Measurements from ENCODE around the gene FIGLA.
"Not testable (repeated sequence)": the region's sequence is repeated elsewhere in the genome, so short reads cannot be mapped to it uniquely, and the experiment has no call there.

The FIGLA gene

DNA sequence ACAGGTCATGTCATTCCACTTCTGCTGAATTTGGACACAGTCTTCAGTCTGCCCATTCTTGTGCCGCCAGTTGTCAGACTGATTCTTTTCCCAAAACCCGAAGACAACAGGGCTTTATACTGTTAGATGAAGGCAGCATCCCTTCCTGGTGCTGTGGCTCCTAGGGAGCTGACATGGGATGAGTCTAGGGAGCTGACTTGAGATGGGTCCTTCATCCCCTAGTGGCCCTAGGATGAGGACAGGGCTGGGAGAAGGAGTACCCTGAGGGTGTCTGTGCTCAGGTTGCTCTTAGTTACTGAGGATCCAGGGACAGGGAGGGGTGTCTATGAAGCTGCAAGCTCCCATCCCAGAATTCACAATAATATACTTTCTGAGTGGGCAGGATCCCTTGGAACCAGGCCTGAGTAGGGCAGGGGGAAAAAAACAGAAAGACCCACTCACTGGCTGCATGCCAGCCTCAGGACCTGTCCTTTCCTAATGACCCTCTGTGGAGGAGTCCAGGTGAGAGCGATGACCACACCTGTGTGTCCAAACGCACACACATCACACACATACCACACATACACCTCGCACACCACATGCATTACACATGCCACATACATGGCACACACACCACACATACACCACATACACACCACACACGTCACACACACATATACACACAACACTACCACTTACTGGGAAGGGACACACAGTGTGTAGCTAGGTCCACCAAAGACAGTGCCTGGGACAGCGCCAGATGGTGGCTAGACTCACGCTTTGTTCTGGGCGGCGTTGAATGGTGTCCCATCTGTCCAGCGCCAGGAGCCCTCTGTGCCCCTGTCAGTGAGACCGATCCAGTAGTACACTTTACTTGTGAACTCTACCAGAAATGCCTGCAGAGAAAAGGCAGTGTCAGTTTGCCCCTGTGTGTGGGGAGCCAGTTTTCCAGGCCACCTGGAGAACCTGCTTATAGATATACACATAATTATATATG is 18.8 kb upstream of the FIGLA start:
- no peak for DNase-seq (ENCODE audit: low read depth)

DNA sequence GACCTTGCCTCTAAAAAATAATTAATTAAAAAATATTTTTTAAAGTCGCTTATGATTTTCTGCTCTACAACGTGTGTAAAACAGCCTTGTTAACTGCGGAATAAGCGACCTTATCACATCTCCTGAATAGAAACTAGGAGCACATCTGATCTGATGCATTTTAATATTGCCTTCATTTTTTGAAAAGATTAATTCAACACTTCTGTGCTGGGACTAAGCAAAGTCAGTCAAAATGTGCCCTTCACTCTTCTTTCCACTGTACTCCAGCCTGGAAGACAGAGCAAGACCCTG is 17.3 kb upstream of the FIGLA start:
- DNase-seq (ENCODE audit: low read depth), result no peak

DNA sequence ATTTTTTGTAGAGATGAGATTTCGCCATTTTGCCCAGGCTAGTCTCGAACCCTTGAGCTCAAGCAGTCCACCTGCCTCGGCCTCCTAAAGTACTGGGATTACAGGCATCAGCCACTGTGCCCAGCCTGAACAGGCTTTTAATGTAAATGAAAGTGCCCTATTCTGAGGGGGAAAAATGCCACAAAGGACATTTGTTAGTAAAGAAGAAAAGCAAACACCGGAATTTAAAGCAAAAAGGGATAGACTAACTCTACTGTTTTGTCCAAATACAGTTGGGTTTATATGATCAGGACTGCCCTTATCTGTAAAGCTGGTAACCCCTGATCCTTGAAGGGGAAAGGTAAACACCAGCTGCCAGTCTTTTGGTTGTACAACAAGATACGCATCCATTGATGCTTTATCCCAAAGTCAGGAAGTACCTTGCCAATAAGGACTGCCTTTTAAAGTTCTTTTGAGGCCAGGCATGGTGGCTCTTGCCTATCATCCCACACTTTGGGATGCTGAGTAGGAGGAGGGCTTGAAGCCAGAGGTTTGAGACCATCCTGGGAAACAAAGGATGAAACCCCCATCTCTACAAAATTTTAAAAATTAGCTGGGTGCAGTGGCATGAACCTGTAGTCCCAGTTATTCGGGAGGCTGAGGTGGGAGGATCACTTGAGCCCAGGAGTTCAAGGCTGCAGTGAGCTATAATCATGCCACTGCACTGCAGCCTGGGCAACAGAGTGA is 16.8 kb upstream of the FIGLA start:
- DNase-seq (ENCODE audit: low read depth), result no peak

DNA sequence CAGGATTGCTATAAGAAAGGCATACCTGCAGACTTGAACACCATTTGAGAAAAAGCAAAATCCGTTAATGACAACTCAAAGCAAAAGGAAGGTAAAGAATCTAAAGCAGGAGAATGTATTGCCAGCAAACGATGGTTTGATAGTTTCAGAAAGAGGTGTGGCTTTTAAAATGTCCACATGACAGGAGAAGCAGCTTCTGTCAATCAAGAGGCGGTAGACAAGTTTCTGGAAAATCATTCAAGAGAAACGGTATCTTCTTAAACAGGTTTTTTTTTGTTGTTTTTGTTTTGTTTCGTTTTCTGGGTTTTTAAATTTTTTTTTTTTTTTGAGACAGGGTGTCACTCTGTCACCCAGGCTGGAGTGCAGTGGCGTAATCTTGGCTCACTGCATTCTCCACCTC is 16.2 kb upstream of the FIGLA start:
- no peak for DNase-seq (ENCODE audit: low read depth)

DNA sequence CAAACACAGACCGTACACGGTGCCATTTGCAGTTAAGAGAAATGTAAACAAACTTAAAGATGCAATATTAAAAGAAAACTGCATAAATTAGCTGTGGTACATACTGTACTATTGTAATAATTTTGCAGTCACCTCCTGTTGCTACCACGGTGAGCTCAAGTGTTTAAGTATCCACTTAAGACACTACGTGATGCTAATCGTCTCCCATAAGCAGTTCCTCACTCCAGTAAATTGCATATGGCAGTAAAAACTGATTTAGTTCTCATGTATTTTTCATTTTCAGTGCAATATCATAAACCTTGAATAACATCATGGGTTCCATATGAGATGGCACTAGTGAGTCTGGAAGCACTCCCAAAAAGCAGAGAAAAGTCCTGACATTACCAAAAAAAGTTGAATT is 15.6 kb upstream of the FIGLA start:
- no peak for DNase-seq (ENCODE audit: low read depth)

DNA sequence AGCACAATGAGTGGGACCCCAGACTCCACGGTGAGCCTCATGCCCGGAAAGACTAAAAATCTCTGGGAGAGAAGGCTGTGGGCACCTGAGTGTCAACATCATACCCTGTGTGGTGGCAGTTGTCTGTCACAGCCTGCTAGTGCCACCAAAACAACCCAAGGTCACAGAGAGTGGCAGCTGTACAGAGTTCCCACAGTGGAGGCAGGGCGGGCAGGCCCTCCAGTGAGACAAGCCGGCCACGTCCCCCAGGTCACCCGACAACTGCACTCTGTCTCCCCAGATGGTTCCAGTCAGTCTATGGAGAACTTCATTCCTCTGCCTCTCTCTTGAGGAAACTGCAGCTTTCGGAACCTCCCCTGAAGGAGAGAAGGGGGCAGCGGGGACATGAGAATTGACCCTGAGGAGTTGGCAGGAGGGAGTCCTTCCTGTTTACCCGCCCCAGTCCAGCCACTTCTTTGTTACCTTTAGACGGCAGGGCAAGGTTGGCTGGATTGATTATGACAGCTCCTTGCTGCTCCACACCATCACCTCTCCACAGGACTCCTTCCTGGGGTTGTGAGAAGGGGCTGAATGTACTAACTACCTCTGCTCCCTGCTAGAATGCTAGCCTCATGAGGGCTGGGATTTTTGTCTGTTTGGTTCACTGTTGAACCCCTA is 11.3 kb upstream of the FIGLA start:
- DNase-seq (ENCODE audit: low read depth), result no peak

DNA sequence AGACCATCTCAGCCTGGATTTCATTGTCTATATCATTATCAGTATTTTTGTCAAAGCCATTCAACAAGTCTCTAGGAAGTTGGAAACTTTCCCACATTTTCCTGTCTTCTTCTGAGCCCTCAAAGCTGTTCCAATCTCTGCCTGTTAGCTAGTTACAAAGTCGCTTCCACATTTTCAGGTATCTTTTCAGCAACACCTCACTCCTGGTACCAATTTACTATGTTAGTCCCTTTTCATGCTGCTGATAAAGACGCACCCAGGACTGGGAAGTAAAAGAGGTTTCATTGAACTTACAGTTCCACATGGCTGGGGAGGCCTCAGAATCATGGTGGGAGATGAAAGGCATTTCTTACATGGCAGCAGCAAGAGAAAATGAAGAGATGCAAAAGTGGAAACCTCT is 9.3 kb upstream of the FIGLA start:
- no peak for DNase-seq (ENCODE audit: low read depth)

DNA sequence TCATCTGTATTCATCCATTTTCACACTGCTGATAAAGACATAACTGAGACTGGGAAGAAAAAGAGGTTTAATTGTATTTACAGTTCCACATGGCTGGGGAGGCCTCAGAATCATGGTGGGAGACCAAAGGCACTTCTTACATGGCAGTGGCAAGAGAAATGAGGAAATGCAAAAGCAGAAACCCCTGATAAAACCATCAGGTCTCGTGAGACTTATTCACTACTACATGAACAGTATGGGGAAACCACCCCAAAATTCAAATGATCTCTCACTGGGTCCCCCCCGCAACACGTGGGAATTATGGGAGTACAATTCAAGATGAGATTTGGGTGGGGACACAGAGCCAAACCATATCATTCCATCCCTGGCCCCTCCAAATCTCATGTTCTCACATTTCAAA is 7.6 kb upstream of the FIGLA start:
- not testable (repeated sequence) for DNase-seq (ENCODE audit: low read depth)

DNA sequence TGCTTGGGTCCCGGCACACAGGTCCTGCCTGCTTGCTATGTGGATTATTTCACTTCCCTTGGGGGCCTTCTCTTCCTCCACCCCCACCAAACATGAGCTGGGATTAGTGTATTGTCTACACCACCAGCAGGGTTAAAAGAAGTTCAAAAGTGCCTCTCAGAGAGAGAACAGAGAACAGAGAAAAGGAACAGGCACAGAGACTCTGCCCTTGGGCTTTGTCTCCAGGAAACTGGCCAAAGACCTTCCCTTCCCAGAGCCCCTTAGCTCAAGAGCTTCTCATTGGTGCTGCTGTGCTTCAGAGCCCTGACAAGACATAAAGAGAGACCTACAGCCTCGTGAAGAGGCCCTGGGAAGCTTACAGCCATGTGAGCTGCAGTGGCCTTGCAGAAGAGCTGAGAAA is 7.1 kb upstream of the FIGLA start:
- no peak for DNase-seq (ENCODE audit: low read depth)

DNA sequence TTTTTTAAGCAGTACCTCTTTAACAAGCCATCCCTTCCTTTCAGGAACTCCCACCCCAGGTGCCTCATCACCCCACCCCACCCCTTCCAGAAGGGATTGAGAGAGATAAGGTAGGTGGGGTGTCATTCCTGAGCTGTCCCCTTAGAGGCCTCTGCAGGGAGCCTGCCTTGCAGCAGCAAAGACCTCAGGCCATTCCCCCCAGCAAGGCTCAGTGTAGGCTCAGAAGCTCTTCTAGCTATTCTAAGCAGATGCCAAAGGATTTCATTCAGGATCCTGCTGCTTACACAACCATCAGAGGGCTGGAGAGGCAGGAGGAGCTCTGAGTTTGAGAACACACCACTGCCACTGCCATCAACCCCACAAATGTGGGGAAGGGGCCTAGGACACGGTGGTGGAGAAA is 5.8 kb upstream of the FIGLA start:
- DNase-seq (ENCODE audit: low read depth), result no peak

DNA sequence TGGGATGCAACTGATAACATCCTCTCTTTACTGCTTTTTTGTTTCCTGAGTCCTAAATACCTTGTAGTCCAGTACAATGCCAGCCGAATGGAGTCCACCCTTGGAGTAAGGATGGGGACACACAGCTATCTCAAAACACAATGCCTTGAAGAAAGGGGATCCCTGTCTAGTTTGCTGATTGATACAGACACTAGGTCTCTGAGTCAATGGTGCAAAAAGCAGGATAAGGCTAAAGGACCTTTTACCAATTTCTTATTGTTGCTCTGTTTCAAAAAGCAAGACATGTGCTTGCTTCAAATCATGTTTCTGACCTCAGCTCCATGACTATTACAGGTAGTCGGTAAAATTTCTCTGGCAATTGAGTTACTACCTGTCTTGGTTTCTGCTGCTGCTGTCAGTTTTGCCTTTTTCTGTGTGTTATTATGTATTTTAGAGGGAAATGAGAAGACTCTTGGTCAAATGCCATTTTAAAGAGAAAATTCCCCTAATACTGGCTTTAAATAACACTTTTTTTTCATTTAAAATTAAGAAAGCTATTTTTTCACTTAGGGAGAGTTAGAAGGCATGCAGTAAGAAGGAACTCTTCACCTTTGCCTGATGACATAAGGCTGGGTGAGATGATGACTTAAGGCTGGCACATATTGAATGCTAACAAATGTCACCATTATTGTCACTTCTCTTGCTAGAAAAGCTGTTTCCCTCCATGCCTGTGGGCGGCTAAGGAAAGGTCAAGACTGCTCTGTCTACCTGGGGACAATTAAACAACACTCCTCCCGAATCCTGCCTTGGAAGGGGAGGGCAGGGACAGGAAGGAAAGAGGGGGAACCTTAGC is 4.9 kb upstream of the FIGLA start:
- DNase-seq (ENCODE audit: low read depth), result no peak

DNA sequence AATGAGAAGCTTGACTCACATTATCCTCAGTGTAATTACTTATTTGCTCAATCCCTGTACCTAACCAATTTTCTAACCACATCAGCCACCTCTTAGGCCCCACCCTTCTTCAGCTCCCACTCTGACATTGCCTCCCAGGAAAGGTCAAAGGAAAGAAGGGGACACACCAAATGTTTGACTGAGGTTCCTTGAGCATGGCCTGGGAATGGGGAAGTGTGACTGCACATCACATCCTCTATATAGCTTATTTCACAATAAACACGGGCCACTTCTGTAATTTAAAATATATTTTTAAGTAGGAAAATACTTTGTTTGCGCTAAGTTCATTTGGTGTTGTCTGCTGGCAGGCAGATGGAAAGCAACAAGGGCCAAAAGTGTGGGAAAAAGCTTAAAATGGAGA is 3.0 kb upstream of the FIGLA start:
- DNase-seq (ENCODE audit: low read depth), result no peak

DNA sequence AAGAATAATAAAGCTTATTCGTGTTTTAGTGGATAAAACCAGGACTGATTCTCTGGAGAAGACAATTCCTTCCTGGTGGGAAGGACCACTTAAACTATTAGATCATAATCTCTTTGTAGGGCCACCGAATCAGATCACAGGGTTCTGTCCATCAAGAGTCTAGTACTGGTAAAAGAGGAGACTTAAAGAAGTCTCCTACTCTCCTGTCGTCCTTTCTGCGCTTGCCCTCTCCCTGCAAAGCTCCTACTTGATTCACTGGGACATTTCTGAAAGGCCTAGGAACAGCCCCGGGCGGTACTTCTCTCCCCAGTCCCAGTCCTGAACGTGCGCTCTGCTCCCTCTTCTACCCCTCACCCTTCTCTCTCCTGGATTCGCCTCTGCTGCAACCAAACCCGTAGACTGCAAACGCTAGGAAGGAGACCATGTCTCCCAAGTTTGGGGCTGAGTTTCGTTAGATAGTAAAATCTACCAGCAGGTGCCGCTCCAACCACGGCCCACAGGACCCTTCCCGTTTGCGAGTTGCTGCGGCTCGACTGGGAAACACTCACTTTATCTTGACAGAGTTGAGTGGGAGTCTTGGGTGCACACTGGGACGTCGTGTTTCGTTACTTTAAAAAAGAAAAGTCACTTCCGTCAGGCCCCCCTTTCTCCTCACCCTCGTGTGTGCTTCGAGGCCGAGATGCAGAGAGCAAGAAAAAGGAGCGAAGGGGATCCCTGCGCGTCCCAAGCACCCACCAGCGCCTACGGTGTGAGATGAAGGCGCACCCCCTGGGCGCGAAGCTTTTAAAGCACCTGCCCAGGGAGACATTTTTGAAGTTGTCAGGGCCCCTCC is 923 bp downstream of the FIGLA start:
- DNase-seq (ENCODE audit: low read depth), result no peak

DNA sequence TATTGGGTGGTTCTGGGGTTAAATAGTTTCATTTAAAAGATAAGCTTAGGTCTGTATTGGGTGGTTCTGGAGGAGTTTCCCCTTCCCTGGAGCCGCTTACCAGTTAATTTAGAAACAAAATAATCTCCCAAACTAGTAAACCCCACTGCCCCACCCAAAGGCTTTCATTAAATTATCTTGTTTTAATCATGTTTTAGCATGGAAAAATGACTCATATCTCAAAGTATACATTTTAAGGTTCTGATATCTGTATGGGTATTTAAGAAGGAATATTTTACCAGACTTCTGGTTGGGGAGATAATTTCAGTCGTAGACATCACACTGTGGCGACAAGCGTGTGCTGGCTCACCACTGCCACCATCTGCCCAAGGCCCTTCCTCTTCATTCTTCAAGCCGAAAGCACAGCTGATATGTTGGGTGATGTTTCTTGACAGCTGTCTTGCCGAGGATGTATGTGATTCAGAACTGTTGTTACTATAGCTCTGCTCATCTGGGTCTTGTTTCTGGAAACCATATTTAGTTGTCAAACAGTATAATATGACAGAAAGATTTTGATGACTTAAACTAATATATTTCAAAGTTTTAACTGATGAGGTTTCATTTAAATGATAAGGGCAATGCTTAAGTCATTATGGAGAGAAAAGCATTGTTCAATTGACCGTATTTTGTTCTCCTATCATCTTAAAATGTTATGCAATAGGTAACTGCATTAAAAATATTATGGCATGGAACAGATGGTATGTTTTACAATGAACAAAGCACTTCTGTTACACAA is 5.1 kb downstream of the FIGLA start:
- no peak for DNase-seq (ENCODE audit: low read depth)

DNA sequence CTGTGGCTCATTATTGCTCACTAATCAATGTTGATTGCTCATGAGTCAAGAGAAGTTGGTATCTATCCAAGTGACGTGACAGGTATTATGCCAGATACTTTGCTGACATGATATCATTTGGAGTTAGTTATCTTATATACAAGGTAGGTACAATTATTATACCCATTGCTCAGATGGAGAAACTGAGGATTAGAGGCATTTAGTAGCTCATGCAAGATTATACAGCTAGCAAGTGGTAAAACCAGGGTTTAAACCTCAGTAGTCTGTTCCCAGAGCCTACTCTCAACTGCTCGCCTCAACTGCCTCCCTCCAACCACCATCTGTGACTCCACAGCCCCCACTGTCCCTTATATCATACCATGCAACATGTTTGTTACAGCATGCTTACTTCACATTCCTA is 6.1 kb downstream of the FIGLA start:
- no peak for DNase-seq (ENCODE audit: low read depth)

DNA sequence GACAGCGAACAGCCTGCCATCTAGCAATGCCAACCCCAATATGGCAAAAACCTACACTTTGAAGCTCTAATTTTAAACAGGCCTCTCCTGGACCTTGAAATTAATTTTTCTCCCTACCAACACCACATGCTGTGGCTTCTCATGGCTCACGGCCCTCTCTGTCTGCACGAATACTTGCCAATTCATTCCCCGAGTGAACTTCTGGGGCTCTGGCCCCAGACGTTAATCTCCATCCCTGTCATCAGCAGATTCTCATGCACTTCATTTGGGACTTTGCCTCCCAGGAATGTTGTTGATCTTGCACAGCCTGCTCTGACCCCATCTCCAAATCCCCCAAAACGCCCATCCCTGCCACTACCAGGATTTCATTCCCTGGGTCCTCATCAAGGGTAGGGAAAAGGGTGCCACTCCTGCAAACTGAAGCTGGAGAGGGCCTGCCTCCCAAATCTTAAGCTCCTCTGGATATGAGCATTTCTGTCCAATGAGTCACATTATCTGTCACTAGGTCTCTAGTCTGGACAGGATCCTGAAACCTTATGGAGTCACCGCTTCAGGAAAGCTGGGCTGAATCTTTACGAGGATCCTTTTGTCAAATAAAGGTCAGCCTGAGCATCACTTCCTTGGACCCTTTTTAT is 10.4 kb downstream of the FIGLA start:
- no peak for DNase-seq (ENCODE audit: low read depth)

DNA sequence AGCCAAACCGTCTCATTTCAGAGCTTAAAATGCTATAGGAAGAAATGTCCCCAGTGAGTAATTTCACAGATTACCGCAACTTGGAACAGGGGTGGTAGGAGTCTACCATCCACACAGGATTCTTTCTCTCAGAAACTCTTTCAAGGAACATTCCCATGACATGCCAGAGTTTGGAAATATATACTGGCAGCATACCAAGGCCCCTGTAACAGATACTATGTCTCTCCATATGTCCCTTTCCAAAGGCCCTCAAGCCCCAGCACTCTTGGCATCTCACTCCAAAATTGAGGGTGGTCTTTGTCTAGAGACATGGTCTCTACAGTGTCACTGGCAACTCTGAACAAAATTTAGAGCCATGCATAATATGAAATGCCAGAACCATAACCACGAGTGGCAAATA is 11.0 kb downstream of the FIGLA start:
- no peak for DNase-seq (ENCODE audit: low read depth)

DNA sequence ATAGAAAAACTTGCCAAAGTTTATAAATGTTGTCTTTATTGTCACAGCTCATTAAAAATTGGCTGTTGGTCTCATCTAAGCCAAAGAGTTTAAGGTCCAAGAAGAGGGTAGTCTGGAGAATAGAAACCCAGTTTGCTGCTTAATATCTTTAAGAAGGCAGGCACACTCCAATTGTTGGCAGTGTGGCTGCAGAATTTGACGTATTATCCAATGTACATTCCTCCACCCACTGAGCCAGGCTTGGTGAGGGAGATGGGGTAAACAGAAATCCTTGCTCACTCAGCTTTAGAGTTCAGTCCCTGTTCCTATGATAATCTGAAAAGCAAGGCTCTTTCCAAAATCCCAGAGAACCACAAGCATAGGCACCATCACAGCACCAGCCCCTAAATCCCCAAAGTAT is 11.8 kb downstream of the FIGLA start:
- DNase-seq (ENCODE audit: low read depth), result no peak

DNA sequence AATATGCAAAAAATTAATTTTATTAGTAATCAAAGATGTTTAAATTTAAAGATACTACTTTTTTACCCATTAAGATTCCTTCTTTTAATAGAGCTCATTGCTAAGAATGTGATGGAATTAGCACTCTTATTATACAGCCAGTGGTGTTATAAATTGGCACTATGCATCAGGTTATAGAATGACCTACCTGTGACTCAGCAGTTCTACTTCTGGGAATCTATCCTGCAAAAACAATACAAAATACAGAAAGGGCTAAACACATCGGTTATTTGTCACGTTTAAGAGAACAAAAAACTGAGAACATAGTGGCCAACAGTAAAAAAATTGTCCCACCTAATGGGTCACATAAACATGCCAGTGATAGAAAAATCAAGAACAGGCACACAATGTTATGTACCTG is 13.0 kb downstream of the FIGLA start:
- no peak for DNase-seq (ENCODE audit: low read depth)

DNA sequence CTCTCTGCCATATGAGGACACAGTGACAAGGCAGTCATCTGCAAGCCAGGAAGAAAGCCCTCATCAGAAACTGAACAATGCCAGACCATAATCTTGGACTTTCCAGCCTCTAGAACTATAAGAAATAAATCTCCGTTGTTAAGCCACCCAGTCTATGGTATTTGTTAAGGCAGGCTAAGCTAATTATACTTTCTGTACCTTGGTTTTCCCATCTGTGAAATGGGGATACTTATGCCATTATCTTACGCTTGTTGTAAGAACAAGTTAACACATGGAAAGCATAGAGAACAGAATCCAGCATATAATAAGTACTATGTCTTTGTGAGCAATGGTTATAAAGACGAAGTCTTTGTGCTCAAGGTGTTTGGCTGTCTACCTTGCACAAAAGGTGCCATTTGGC is 14.2 kb downstream of the FIGLA start:
- no peak for DNase-seq (ENCODE audit: low read depth)

Measured in T-helper 22 cell (primary cell).